Endothelial cell of umbilical vein (primary cell): ENCODE measurements around the gene A1BG. TPM values are rescaled to one million over a fixed set of nuclear protein-coding genes. Genes with fewer than 3 reads are reported as not detected.

ENCODE experiments used
- BruUV-seq: library from RNA; stranded (reverse); fragments of 400-500 nt; replicated peaks from 2 replicates; lab custom pipeline; 2021; lab: Mats Ljungman, UMichigan
- CTCF ChIA-PET: fragments of 300-600, 350-600 bp; sonication (Branson Sonifier 250); formaldehyde crosslinking; loops from one replicate; lab custom pipeline; 2021; ENCODE audit warnings: antibody characterized with exemption, inconsistent platforms; lab: Charles Lee
- POLR2A ChIA-PET: fragments of 300-600, 350-600 bp; sonication (Branson Sonifier 250); formaldehyde crosslinking; loops from one replicate; lab custom pipeline; 2021; ENCODE audit warnings: antibody characterized with exemption, inconsistent platforms; lab: Charles Lee
- DNase-seq: peaks from one replicate; pipeline ENCODE4 v3.0.0-alpha.2; 2011; ENCODE audit warnings: low read depth, low spot score
- FAIRE-seq: peaks from 2 replicates; lab custom pipeline; 2011; peaks lifted over from hg19 to GRCh38; lab: Jason Lieb, UNC
- H2AFZ ChIP-seq: 2 replicates; pipeline ENCODE4 v1.6.0; 2012; ENCODE audit warnings: low read depth, low read length, control low read depth, inconsistent platforms
- H3K27ac ChIP-seq: 2 replicates; pipeline ENCODE4 v1.5.1; 2011; ENCODE audit warnings: low read depth, mild to moderate bottlenecking, control low read depth, low read length, moderate library complexity; ENCODE audit not compliant: insufficient read depth
- H3K27me3 ChIP-seq, 2 experiments: 2 replicates each; pipeline versions ENCODE4 v1.6.0 to v1.6.1; 2011; ENCODE audit warnings: low read length in 2 of 2, mixed read lengths in 1 of 2; ENCODE audit not compliant: control insufficient read depth in 2 of 2, insufficient read depth in 2 of 2
- H3K36me3 ChIP-seq, 2 experiments: 2 replicates in 1 of 2; 3 replicates in 1 of 2; pipeline ENCODE4 v1.5.1; 2011; ENCODE audit warnings: low read length in 2 of 2, mild to moderate bottlenecking in 1 of 2, moderate library complexity in 1 of 2; ENCODE audit not compliant: control insufficient read depth in 2 of 2, insufficient read depth in 2 of 2; ENCODE audit errors: extremely low read depth in 1 of 2
- H3K4me1 ChIP-seq: 3 replicates; pipeline ENCODE4 v1.5.1; 2011; ENCODE audit warnings: mild to moderate bottlenecking, low read length; ENCODE audit not compliant: control insufficient read depth, insufficient read depth; ENCODE audit errors: extremely low read depth
- H3K4me2 ChIP-seq: 2 replicates; pipeline ENCODE4 v1.6.1; 2011; ENCODE audit warnings: low read length, control low read depth, mixed read lengths; ENCODE audit not compliant: insufficient read depth
- H3K4me3 ChIP-seq, 3 experiments: fragments of 200-600 bp in 1 of 3; sonication (generic), shearing (Covaris generic) in 1 of 3; replicated peaks in 1 of 3; 2 replicates each; pipeline ENCODE4 v1.5.1; 2011 to 2016; ENCODE audit warnings: control low read depth in 3 of 3, low read length in 3 of 3, mild to moderate bottlenecking in 2 of 3, inconsistent platforms in 1 of 3, low read depth in 1 of 3, moderate library complexity in 1 of 3; ENCODE audit not compliant: insufficient read depth in 1 of 3
- H3K79me2 ChIP-seq: 2 replicates; pipeline ENCODE4 v1.6.0; 2012; ENCODE audit warnings: low read length, inconsistent platforms; ENCODE audit not compliant: control insufficient read depth, insufficient read depth
- H3K9ac ChIP-seq: replicated peaks from 2 replicates; pipeline ENCODE3; 2011; ENCODE audit warnings: low read length, control low read depth; ENCODE audit not compliant: insufficient read depth; ENCODE audit errors: extremely low read depth
- H3K9me1 ChIP-seq: replicated peaks from 3 replicates; pipeline ENCODE4 v1.6.0; 2011; ENCODE audit warnings: mild to moderate bottlenecking, low read length; ENCODE audit not compliant: control insufficient read depth, insufficient read depth; ENCODE audit errors: extremely low read depth
- H3K9me3 ChIP-seq: replicated peaks from 2 replicates; pipeline ENCODE4 v1.5.1; 2012; ENCODE audit warnings: low read length, inconsistent platforms; ENCODE audit not compliant: control insufficient read depth, insufficient read depth
- H4K20me1 ChIP-seq: replicated peaks from 2 replicates; pipeline ENCODE3; 2011; ENCODE audit warnings: mild to moderate bottlenecking, low read length; ENCODE audit not compliant: control insufficient read depth, insufficient read depth; ENCODE audit errors: extremely low read depth
- CTCF ChIP-seq, 2 donors: IDR thresholded peaks; 1 replicate in 1 of 2; 2 replicates in 1 of 2; pipeline ENCODE4 v1.5.1; 2011; ENCODE audit warnings: low read length in 2 of 2, mild to moderate bottlenecking in 2 of 2, moderate library complexity in 2 of 2, control low read depth in 1 of 2, inconsistent platforms in 1 of 2, low read depth in 1 of 2; ENCODE audit not compliant: insufficient read depth in 1 of 2; ENCODE audit errors: extremely low read depth in 1 of 2
- EZH2 ChIP-seq: IDR thresholded peaks from 2 replicates; pipeline ENCODE4 v1.6.1; 2012; ENCODE audit warnings: borderline replicate concordance, low read depth, mild to moderate bottlenecking, moderate library complexity, low read length, inconsistent platforms; ENCODE audit not compliant: severe bottlenecking
- GATA2 ChIP-seq: IDR thresholded peaks from 2 replicates; pipeline ENCODE4 v1.7.0; 2011; ENCODE audit warnings: low read depth, mild to moderate bottlenecking, moderate library complexity, mixed read lengths, low read length; ENCODE audit not compliant: insufficient read length, insufficient read depth
- JUN ChIP-seq: IDR thresholded peaks from 2 replicates; pipeline ENCODE4 v1.6.1; 2011; ENCODE audit warnings: borderline replicate concordance, low read depth; ENCODE audit not compliant: insufficient read length, insufficient read depth
- MAX ChIP-seq: IDR thresholded peaks from 2 replicates; pipeline ENCODE4 v1.6.1; 2011; ENCODE audit not compliant: insufficient read depth, insufficient read length
- POLR2A ChIP-seq: IDR thresholded peaks from 2 replicates; pipeline ENCODE4 v1.6.1; 2012; ENCODE audit warnings: low read depth, mild to moderate bottlenecking, control low read depth, low read length
- dilution Hi-C: fragments of 300-500 bp; cut with MboI; formaldehyde crosslinking; loops from one replicate; pipeline ENCODE4 v1.15.0; 2019; ENCODE audit warnings: low sequenced_read_pairs; ENCODE audit not compliant: extremely low pct_ligation_motif_present
- intact Hi-C: fragments of 100-400 bp; cut with micrococcal nuclease; formaldehyde crosslinking; loops from one replicate; pipeline ENCODE4 v1.10.0; 2022
- polyA plus RNA-seq, 4 experiments: library from polyadenylated mRNA; depleted of rRNA in 3 of 4; stranded (reverse) in 3 of 4; unstranded in 1 of 4; fragments of >200 nt; gene quantifications; 2 replicates each; pipeline versions ENCODE4 v1.2.1 to v1.2.3, GENCODE V29; 2011 to 2012; ENCODE audit warnings: missing spikeins in 1 of 4
- total RNA-seq: library from RNA; stranded (reverse); gene quantifications from 2 replicates; pipeline ENCODE4 v1.2.3, GENCODE V29; 2021

A1BG gene
- total and polyA plus RNA-seq, 2 donors (not counting 3 experiments of a cell fraction or from before 2014, with no cell fraction given) = 2.3 to 3.7 TPM

- intact Hi-C loops (no loop called here), dilution Hi-C loops (no loop called here)
- peaks cover 0 to 22% of the 10 kb centered on the region in 2 experiments for H3K36me3 ChIP-seq
- no peak for DNase-seq
- no peak overlapping the region for H3K9ac ChIP-seq
- H3K4me2 ChIP-seq = no peak overlapping the region
- ChIA-PET POLR2A (no interaction called here), CTCF (no interaction called here)
- no peak overlapping the region for H3K27ac ChIP-seq
- H3K4me3 ChIP-seq = no peak overlapping the region
- H3K27me3 ChIP-seq = no peaks in the 10 kb centered on the region
- H2AFZ ChIP-seq = no peak overlapping the region
- BruUV-seq = no TSS peak
- no peaks in the 10 kb centered on the region for H4K20me1 ChIP-seq
- FAIRE-seq = no peak
- no peak for TF ChIP-seq JUN
- TF ChIP-seq MAX = no peak
- no peak for TF ChIP-seq POLR2A
- H3K9me1 ChIP-seq = no peaks in the 10 kb centered on the region
- H3K9me3 ChIP-seq = peaks cover 2% of the 10 kb centered on the region
- H3K79me2 ChIP-seq = no peaks in the 10 kb centered on the region
- H3K4me1 ChIP-seq = no peaks in the 10 kb centered on the region
Measured at GRCh38 chr19:58336216-58336615, 17.1 kb downstream of the A1BG start.

DNA sequence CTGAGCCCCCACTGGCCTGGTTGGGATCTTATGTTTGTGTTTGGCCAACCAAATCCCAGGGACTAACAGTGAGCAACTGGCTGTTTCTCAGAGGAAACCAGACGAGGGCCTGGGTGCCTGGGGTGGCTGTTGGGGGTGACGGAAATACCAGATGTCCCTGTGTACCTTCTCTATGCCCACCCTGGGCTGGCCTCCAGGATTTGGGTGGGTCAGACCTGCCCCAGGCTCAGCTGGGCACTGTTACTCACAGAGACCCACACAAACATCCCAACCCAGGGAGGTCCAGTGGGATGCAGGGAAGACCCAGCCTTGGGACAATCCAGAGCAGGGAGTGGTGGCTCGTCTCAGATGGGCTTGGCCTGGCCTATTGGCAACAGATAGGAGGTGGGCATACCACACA lies 17.7 kb downstream of the A1BG start:
- Histone ChIP-seq H3K9ac (no peak overlapping the region), H2AFZ (no peak overlapping the region), H4K20me1 (no peaks in the 10 kb centered on the region), H3K4me1 (no peaks in the 10 kb centered on the region), H3K9me3 (peaks cover 2% of the 10 kb centered on the region), H3K27me3 (no peaks in the 10 kb centered on the region), H3K79me2 (no peaks in the 10 kb centered on the region), H3K27ac (no peak overlapping the region), H3K4me3 (no peak overlapping the region), H3K4me2 (no peak overlapping the region), H3K36me3 (peaks cover 0 to 22% of the 10 kb centered on the region in 2 experiments), H3K9me1 (no peaks in the 10 kb centered on the region)
- no peak for DNase-seq
- dilution Hi-C loops (no loop called here), intact Hi-C loops (no loop called here)
- CTCF ChIA-PET = no interaction called here
- POLR2A ChIA-PET = no interaction called here
- BruUV-seq = no TSS peak
- TF ChIP-seq JUN = no peak
- TF ChIP-seq CTCF (IDR thresholded peaks at IDR 0.05; ENCODE audit: extremely low read depth in 1 of 2, insufficient read depth in 1 of 2, low read depth in 1 of 2, low read length in 2 of 2) = no peak
- TF ChIP-seq EZH2 = no peak
- TF ChIP-seq GATA2 = no peak
- no peak for FAIRE-seq
